NCI-H1436 (cell line): Measurements from ENCODE around the gene KCNAB3.

Experiments used
- DNase-seq: peaks from one replicate; lab custom pipeline; 2025; lab: John Stamatoyannopoulos, UW

Gene KCNAB3

GRCh38 chr17:7880076-7880868 is 49.4 kb downstream of the KCNAB3 start:
- DNase-seq: no peak

GRCh38 chr17:7878234-7878633 is 51.4 kb downstream of the KCNAB3 start:
- DNase-seq: no peak

DNA sequence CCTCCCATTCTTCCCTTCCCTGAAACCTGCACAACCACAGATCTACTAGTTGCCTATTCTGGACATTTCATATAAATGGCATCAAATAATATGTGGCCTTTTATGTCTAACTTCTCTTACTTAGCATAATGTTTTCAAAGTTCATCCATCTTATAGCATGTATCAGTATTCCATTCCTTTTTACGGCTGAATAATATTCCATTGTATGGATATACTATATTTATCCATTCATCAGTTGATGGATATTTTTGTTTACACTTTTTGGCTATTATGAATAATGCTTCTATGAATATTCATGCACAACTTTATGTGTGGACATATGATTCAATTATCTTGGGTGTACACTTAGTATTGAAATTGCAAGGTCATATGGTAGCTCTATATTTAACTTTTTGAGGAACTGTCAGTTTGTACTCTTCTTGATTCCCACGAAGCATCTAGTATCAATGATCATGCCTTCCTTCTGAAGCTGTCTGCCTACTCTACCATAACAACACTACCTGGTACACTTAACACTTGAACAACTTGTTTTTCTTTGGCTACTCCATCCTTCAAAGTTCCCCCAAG is 53.8 kb downstream of the KCNAB3 start:
- no peak for DNase-seq

GRCh38 chr17:7873051-7873450 is 56.6 kb downstream of the KCNAB3 start:
- DNase-seq: no peak
